CD4-positive, alpha-beta T cell treated with Interleukin-4 for 4 hours (primary cell): Measurements from ENCODE around the gene ACO2.

Source experiments
- DNase-seq: peaks from one replicate; pipeline ENCODE4 v3.0.0-alpha.2; 2020

The ACO2 gene

GRCh38 chr22:41573677-41574076 lies 104.8 kb downstream of the ACO2 start:
- no peak for DNase-seq

GRCh38 chr22:41574847-41575381 lies 106.0 kb downstream of the ACO2 start:
- DNase-seq: no peak

- no peak for DNase-seq
These were observed 106.6 kb downstream of the ACO2 start for GRCh38 chr22:41575533-41575932.

- peak; percentile 6 for DNase-seq
These were observed 108.0 kb downstream of the ACO2 start for GRCh38 chr22:41576877-41577276.

GRCh38 chr22:41578114-41578513 lies 109.2 kb downstream of the ACO2 start:
- DNase-seq: no peak
